Measurements from ENCODE around the gene TIMM10. TPM values are rescaled to one million over a fixed set of nuclear protein-coding genes. Genes with fewer than 3 reads are reported as not detected.

TIMM10 gene
- total and polyA plus RNA-seq, 9 donors, result 36.3 to 61.9 (median 38.4) TPM

GRCh38 chr11:57485217-57485990, 45.1 kb downstream of the TIMM10 start:
- 100% methylated on average over 2 of the region's 10 CpGs for WGBS (ENCODE audit: insufficient coverage)
- Histone ChIP-seq H3K27me3 (ENCODE audit: control insufficient read depth, insufficient read depth, low read length) (peaks cover 32% of the 10 kb centered on the region), H3K4me1 (ENCODE audit: control insufficient read depth, insufficient read depth, low read length) (peaks cover 48% of the 10 kb centered on the region), H3K27ac (ENCODE audit: low read length) (no peak overlapping the region), H3K9me3 (replicated peaks; ENCODE audit: control insufficient read depth, low read depth, low read length) (no peaks in the 10 kb centered on the region), H3K4me3 (ENCODE audit: low read length) (no peak overlapping the region), H3K36me3 (ENCODE audit: control insufficient read depth, insufficient read depth, low read length) (peaks cover 24% of the 10 kb centered on the region)
- no peak for DNase-seq

- no CpG with 5 or more reads among the region's 7 CpGs for WGBS (ENCODE audit: insufficient coverage)
- H3K27me3 ChIP-seq (ENCODE audit: control insufficient read depth, insufficient read depth, low read length), result peaks cover 38% of the 10 kb centered on the region
- DNase-seq, result peak; percentile 32
- H3K4me1 ChIP-seq (ENCODE audit: control insufficient read depth, insufficient read depth, low read length), result peaks cover 43% of the 10 kb centered on the region
- H3K4me3 ChIP-seq (ENCODE audit: low read length), result no peak overlapping the region
- H3K27ac ChIP-seq (ENCODE audit: low read length), result no peak overlapping the region
- H3K9me3 ChIP-seq (replicated peaks; ENCODE audit: control insufficient read depth, low read depth, low read length), result no peaks in the 10 kb centered on the region
- peaks cover 22% of the 10 kb centered on the region for H3K36me3 ChIP-seq (ENCODE audit: control insufficient read depth, insufficient read depth, low read length)
Measured at GRCh38 chr11:57484141-57484710, 46.3 kb downstream of the TIMM10 start.

DNA sequence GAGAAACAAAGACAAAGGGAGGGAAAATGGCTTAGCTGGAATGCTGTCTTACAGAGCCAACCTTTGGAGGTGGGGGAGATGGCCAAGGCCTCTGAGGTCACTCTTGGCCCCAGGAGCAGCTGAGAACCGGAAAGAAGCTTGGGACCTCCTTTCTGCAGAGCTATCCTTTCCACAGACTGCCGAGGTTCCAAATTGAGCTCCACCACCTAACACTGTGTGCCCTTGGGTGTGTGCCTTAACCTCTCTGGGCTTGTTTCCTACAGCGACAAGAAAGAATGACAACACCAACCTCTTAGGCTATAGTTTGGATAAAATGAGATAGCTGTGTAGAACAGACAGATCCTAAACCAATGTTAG, 47.0 kb downstream of the TIMM10 start:
- DNase-seq, result peak; percentile 60
- no peak overlapping the region for H3K27ac ChIP-seq (ENCODE audit: low read length)
- no peak overlapping the region for H3K4me3 ChIP-seq (ENCODE audit: low read length)
- peaks cover 43% of the 10 kb centered on the region for H3K27me3 ChIP-seq (ENCODE audit: control insufficient read depth, insufficient read depth, low read length)
- peaks cover 16% of the 10 kb centered on the region for H3K36me3 ChIP-seq (ENCODE audit: control insufficient read depth, insufficient read depth, low read length)
- H3K9me3 ChIP-seq (replicated peaks; ENCODE audit: control insufficient read depth, low read depth, low read length), result no peaks in the 10 kb centered on the region
- 0% methylated on average over 1 of the region's 3 CpGs for WGBS (ENCODE audit: insufficient coverage)
- H3K4me1 ChIP-seq (ENCODE audit: control insufficient read depth, insufficient read depth, low read length), result peaks cover 36% of the 10 kb centered on the region

DNA sequence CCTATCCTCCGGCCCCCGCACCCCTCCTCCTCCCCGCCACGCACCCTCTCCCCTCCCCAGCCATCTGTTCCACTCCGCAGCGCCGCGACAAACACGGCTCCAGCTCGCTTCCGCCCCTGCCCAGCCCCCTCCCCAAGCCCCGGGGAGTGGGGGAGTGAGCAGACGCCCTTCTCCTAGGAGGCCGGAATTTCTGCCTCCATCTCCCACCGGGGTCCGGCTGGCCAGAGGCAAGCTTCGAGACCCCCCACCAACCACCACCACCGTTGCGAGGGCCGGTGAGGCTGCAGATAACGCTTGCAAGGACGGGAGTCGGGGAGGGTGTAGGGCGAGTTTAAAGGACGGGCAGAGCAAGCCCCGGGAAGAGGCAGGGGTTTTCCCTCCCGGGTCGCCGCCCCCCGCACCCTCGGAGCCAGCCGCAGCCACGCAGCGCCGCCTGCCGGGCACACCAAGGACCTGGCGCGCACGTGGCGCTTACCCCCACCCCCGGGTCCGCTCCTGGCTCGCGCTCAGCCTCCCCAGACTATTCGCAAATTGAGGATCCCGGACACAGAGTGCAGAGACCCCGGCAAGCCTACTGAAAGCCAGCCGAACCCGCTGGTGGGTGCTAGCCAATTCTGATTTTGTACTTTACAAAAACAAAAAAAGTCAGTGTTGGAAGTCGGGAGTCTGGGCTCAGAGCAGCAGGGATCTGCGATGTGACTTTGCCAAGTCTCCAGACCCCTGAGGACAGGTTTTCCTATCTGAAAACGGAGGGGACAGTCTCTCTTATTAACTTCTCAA, 47.6 kb downstream of the TIMM10 start:
- WGBS (ENCODE audit: insufficient coverage), result 0% methylated on average over 29 of the region's 52 CpGs

GRCh38 chr11:57481915-57482781, 48.4 kb downstream of the TIMM10 start:
- Histone ChIP-seq H3K27ac (ENCODE audit: low read length) (no peak overlapping the region), H3K27me3 (ENCODE audit: control insufficient read depth, insufficient read depth, low read length) (peaks cover 57% of the 10 kb centered on the region), H3K4me1 (ENCODE audit: control insufficient read depth, insufficient read depth, low read length) (peaks cover 25% of the 10 kb centered on the region), H3K4me3 (ENCODE audit: low read length) (peak overlapping the region; percentile 50), H3K9me3 (replicated peaks; ENCODE audit: control insufficient read depth, low read depth, low read length) (no peaks in the 10 kb centered on the region), H3K36me3 (ENCODE audit: control insufficient read depth, insufficient read depth, low read length) (peaks cover 13% of the 10 kb centered on the region)
- WGBS (ENCODE audit: insufficient coverage), result 8% methylated on average over 41 of the region's 44 CpGs
- DNase-seq, result no peak

More for the DNA sequence above, 47.6 kb downstream of the TIMM10 start:
- DNase-seq, result peak; percentile 70
- Histone ChIP-seq H3K27ac (ENCODE audit: low read length) (no peak overlapping the region), H3K4me1 (ENCODE audit: control insufficient read depth, insufficient read depth, low read length) (peaks cover 31% of the 10 kb centered on the region), H3K4me3 (ENCODE audit: low read length) (peak overlapping the region; percentile 50), H3K27me3 (ENCODE audit: control insufficient read depth, insufficient read depth, low read length) (peaks cover 49% of the 10 kb centered on the region), H3K9me3 (replicated peaks; ENCODE audit: control insufficient read depth, low read depth, low read length) (no peaks in the 10 kb centered on the region), H3K36me3 (ENCODE audit: control insufficient read depth, insufficient read depth, low read length) (peaks cover 15% of the 10 kb centered on the region)

GRCh38 chr11:57481315-57481714, 49.2 kb downstream of the TIMM10 start:
- Histone ChIP-seq H3K27ac (ENCODE audit: low read length) (no peak overlapping the region), H3K4me1 (ENCODE audit: control insufficient read depth, insufficient read depth, low read length) (peaks cover 27% of the 10 kb centered on the region), H3K27me3 (ENCODE audit: control insufficient read depth, insufficient read depth, low read length) (peaks cover 65% of the 10 kb centered on the region), H3K9me3 (replicated peaks; ENCODE audit: control insufficient read depth, low read depth, low read length) (no peaks in the 10 kb centered on the region), H3K36me3 (ENCODE audit: control insufficient read depth, insufficient read depth, low read length) (peaks cover 10% of the 10 kb centered on the region), H3K4me3 (ENCODE audit: low read length) (no peak overlapping the region)
- no CpG with 5 or more reads among the region's 2 CpGs for WGBS (ENCODE audit: insufficient coverage)
- no peak for DNase-seq

DNA sequence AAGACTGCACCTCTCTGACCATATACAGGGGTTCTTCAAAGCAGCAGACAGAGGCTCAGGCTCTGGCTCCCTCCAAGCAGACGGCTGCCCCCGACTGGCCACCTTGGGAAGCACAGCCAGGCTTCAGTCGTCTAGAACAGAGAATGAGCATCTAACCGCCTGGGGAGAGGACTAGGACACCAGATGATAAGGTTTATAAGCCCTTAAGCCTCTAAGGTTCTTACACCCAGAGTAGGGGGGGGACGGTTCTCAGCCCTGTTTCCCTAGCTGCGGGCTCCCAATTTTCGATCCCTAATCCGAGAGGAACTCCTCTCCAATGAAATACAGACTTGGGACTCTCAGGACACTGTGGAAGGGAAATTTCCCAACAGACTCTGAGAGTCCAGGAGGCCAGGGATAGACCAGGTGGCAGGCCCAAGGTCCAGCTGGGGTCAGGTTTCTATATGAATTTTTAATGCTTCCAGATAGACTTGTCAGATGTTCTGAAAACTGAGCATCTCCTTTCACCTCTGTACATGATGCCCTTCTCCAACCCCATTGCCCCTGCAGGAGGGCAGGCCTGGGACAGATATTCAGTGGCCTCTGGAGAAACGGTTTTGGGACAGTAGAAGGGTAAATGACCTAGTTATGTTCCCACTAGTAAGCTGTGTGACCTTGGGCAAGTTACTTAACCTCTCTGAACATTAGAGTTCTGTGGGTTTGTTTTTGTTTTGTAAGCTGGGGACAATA, 50.0 kb downstream of the TIMM10 start:
- DNase-seq, result peak; percentile 49
- Histone ChIP-seq H3K27me3 (ENCODE audit: control insufficient read depth, insufficient read depth, low read length) (peaks cover 72% of the 10 kb centered on the region), H3K4me3 (ENCODE audit: low read length) (no peak overlapping the region), H3K4me1 (ENCODE audit: control insufficient read depth, insufficient read depth, low read length) (peaks cover 33% of the 10 kb centered on the region), H3K27ac (ENCODE audit: low read length) (no peak overlapping the region), H3K36me3 (ENCODE audit: control insufficient read depth, insufficient read depth, low read length) (peaks cover 10% of the 10 kb centered on the region), H3K9me3 (replicated peaks; ENCODE audit: control insufficient read depth, low read depth, low read length) (no peaks in the 10 kb centered on the region)
- no CpG with 5 or more reads among the region's 9 CpGs for WGBS (ENCODE audit: insufficient coverage)

GRCh38 chr11:57479911-57480310, 50.6 kb downstream of the TIMM10 start:
- H3K4me3 ChIP-seq (ENCODE audit: low read length), result no peak overlapping the region
- H3K27me3 ChIP-seq (ENCODE audit: control insufficient read depth, insufficient read depth, low read length), result peaks cover 76% of the 10 kb centered on the region
- H3K36me3 ChIP-seq (ENCODE audit: control insufficient read depth, insufficient read depth, low read length), result peaks cover 4% of the 10 kb centered on the region
- H3K4me1 ChIP-seq (ENCODE audit: control insufficient read depth, insufficient read depth, low read length), result peaks cover 33% of the 10 kb centered on the region
- no peak for DNase-seq
- H3K9me3 ChIP-seq (replicated peaks; ENCODE audit: control insufficient read depth, low read depth, low read length), result no peaks in the 10 kb centered on the region
- 14% methylated on average over 1 of the region's 4 CpGs for WGBS (ENCODE audit: insufficient coverage)
- H3K27ac ChIP-seq (ENCODE audit: low read length), result no peak overlapping the region

DNA sequence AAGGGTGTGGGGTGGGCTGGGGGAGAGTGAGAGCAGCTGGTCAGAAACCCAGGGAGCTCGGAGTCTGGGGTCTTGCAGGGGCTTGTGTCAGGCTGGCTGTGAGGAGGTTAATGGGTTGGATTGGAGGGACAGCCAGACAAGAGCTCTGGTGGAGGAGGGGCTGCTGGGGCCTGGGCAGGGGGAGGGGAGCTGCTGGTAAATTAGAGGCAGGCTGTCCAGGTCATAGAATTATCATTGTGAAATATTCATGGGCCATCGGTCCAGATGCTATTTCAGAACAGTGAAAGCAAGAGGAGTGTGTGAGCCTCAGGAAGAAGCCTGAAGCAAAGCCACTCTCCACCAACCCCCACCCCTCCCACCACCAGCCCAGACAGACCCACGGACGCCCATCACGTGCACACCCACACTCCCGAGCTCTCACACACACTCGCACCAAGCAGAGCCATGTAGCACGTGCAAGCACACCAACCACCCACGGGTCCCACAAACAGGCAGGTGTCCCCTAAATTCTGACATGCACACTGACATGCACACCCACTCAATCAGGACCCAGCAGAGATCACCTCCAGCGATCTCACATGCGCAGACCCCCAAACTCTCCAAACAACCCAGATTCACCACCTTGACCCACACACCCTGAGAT, 51.4 kb downstream of the TIMM10 start:
- WGBS (ENCODE audit: insufficient coverage), result 25% methylated on average over 8 of the region's 11 CpGs
- Histone ChIP-seq H3K27me3 (ENCODE audit: control insufficient read depth, insufficient read depth, low read length) (peaks cover 81% of the 10 kb centered on the region), H3K4me1 (ENCODE audit: control insufficient read depth, insufficient read depth, low read length) (peaks cover 39% of the 10 kb centered on the region), H3K9me3 (replicated peaks; ENCODE audit: control insufficient read depth, low read depth, low read length) (no peaks in the 10 kb centered on the region), H3K36me3 (ENCODE audit: control insufficient read depth, insufficient read depth, low read length) (peaks cover 1% of the 10 kb centered on the region), H3K27ac (ENCODE audit: low read length) (no peak overlapping the region), H3K4me3 (ENCODE audit: low read length) (no peak overlapping the region)
- DNase-seq, result no peak

Data from muscle of leg (tissue), 11 donors.